HepG2 (cell line): ENCODE measurements around the gene SEBOX. TPM values are rescaled to one million over a fixed set of nuclear protein-coding genes. Genes with fewer than 3 reads are reported as not detected.
A peak's percentile ranks its signal among the peaks of the same experiment; 100 is the strongest.

ENCODE experiments used
- ARID2 ChIP-seq: sonication (generic); formaldehyde crosslinking; IDR thresholded peaks from 2 replicates; pipeline ENCODE4 v1.8.1; 2022; ENCODE audit warnings: mild to moderate bottlenecking, missing genetic modification reagents, borderline replicate concordance
- ARNTL ChIP-seq: sonication (generic); formaldehyde crosslinking; IDR thresholded peaks from 2 replicates; pipeline ENCODE4 v1.4.0; 2020; ENCODE audit warnings: mild to moderate bottlenecking, missing genetic modification reagents
- ASH2L ChIP-seq: fragments of 300-600, 200-600 bp; sonication (generic); IDR thresholded peaks from 2 replicates; pipeline ENCODE4 v1.7.0; 2017; ENCODE audit warnings: low read depth, mild to moderate bottlenecking, moderate library complexity, mixed read lengths, low read length; ENCODE audit not compliant: insufficient read length
- CAMTA2 ChIP-seq: sonication (generic); formaldehyde crosslinking; IDR thresholded peaks from 2 replicates; pipeline ENCODE4 v1.4.0; 2020; ENCODE audit warnings: mild to moderate bottlenecking, missing genetic modification reagents, borderline replicate concordance
- HMG20B ChIP-seq: conservative IDR thresholded peaks from 2 replicates; pipeline ENCODE4 v1.6.1; 2016; ENCODE audit warnings: missing genetic modification reagents, missing compliant biosample characterization
- HNF4G ChIP-seq, 2 experiments: sonication (generic) in 1 of 2; formaldehyde crosslinking in 1 of 2; IDR thresholded peaks; 2 replicates each; pipeline versions ENCODE4 v1.4.0 to v1.6.1; 2011 to 2020; ENCODE audit warnings: borderline replicate concordance in 2 of 2, low read depth in 2 of 2, mild to moderate bottlenecking in 2 of 2, low read length in 1 of 2, missing genetic modification reagents in 1 of 2, moderate library complexity in 1 of 2
- MTF2 ChIP-seq: sonication (generic); formaldehyde crosslinking; IDR thresholded peaks from 2 replicates; pipeline ENCODE4 v1.5.0; 2020; ENCODE audit warnings: missing genetic modification reagents, borderline replicate concordance
- NFE2 ChIP-seq: sonication (generic); formaldehyde crosslinking; IDR thresholded peaks from 2 replicates; pipeline ENCODE4 v1.4.0; 2020; ENCODE audit warnings: missing genetic modification reagents
- POLR2A ChIP-seq, 2 experiments: IDR thresholded peaks; 2 replicates each; pipeline ENCODE4 v1.6.1; 2011; ENCODE audit warnings: low read depth in 2 of 2, low read length in 2 of 2, mild to moderate bottlenecking in 1 of 2, moderate library complexity in 1 of 2; ENCODE audit not compliant: insufficient read depth in 1 of 2
- TAF15 ChIP-seq: fragments of 200-400 bp; formaldehyde crosslinking; IDR thresholded peaks from one replicate; pipeline ENCODE4 v1.6.1; 2018; ENCODE audit warnings: mild to moderate bottlenecking, low read depth, low read length; ENCODE audit not compliant: poor library complexity, severe bottlenecking
- ZNF180 ChIP-seq: sonication (generic); formaldehyde crosslinking; IDR thresholded peaks from 2 replicates; pipeline ENCODE4 v1.4.0; 2020; ENCODE audit warnings: low read depth, missing genetic modification reagents, borderline replicate concordance
- ZNF7 ChIP-seq: IDR thresholded peaks from 2 replicates; pipeline ENCODE4 v1.6.1; 2016; ENCODE audit warnings: missing biosample characterization, missing genetic modification reagents
- ZNF776 ChIP-seq: sonication (generic); formaldehyde crosslinking; IDR thresholded peaks from 2 replicates; pipeline ENCODE4 v1.4.0; 2020; ENCODE audit warnings: mild to moderate bottlenecking, missing genetic modification reagents
- polyA plus RNA-seq, 8 experiments: library from polyadenylated mRNA; depleted of rRNA in 3 of 8; stranded (reverse) in 7 of 8; unstranded in 1 of 8; fragments of >200 nt; fragmentation: Illumina TruSeq in 4 of 8; extraction: Trizol in 4 of 8; gene quantifications; 2 replicates each; pipeline versions ENCODE4 v1.2.1 to v1.2.3, GENCODE V29; 2011 to 2016; ENCODE audit warnings: low read depth in 4 of 8, missing spikeins in 1 of 8, mixed read lengths in 1 of 8; ENCODE audit not compliant: insufficient read depth in 1 of 8
- total RNA-seq, 5 experiments: library from RNA; depleted of rRNA; stranded (reverse); fragments of >200 nt; fragmentation: Illumina TruSeq; extraction: Trizol; gene quantifications; 2 replicates each; pipeline ENCODE4 v1.2.3, GENCODE V29; 2016; ENCODE audit warnings: low read depth in 1 of 5
- TF ChIP-seq, protein P1 (sequence below): sonication (generic); formaldehyde crosslinking; IDR thresholded peaks from 2 replicates; pipeline ENCODE4 v1.5.0; 2020; ENCODE audit warnings: mild to moderate bottlenecking, low read depth, missing genetic modification reagents, borderline replicate concordance
- TF ChIP-seq, protein P2 (sequence below): sonication (generic); formaldehyde crosslinking; IDR thresholded peaks from 2 replicates; pipeline ENCODE4 v1.4.0; 2020; ENCODE audit warnings: missing genetic modification reagents
- TF ChIP-seq, protein P3 (sequence below): sonication (generic); formaldehyde crosslinking; IDR thresholded peaks from 2 replicates; pipeline ENCODE4 v1.4.0; 2020; ENCODE audit warnings: missing genetic modification reagents, borderline replicate concordance
- TF ChIP-seq, protein P4 (sequence below): sonication (generic); formaldehyde crosslinking; IDR thresholded peaks from 2 replicates; pipeline ENCODE4 v1.5.1; 2020; ENCODE audit warnings: missing genetic modification reagents, mild to moderate bottlenecking, borderline replicate concordance
- TF ChIP-seq, protein P5 (sequence below): IDR thresholded peaks from 2 replicates; pipeline ENCODE4 v1.6.1; 2018; ENCODE audit warnings: missing genetic modification reagents, mild to moderate bottlenecking, missing compliant biosample characterization

The SEBOX gene
- total and polyA plus RNA-seq, 2 of the 13 experiments (the other 11 are each of a cell fraction or from before 2014, with no cell fraction given): not detected

DNA sequence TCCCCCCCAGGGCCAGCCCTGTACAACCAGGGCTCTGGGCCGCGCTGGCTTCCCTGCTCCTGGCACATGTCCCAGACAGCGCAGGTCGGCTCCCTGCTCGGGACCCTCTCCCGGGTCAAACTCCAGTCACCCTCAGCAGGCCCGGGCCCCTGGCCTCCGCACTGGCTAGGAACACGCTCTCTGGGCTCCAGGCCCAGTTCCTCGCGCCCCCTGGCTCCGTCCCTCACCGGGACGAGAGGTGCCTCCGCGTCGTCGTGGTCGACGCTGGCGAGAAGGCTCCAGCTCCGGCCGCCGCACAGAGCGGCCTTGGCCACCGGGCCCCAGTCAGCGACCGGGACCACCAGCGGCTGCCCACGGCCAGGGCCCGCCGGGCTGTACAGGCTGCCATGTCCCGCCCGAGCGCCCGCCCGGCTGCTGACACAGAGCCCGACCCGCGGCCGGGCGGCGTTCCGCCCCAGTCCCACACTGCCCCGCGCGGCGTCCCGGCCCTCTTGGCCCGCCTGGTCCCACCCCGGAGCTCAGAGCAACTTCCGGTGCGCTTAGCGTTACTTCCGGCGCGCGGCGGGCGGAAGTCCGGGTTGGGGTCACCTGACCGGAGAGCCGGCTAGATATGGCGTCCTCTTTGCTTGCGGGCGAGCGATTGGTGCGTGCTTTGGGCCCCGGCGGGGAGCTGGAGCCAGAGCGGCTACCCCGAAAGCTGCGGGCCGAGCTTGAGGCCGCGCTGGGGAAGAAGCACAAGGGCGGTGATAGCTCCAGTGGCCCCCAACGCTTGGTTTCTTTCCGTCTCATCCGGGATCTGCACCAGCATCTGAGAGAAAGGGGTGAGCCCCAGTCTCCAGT is 7.7 kb downstream of the SEBOX start, which contains the start of gene POLDIP2 (continued):
- TF ChIP-seq, protein P1, sequence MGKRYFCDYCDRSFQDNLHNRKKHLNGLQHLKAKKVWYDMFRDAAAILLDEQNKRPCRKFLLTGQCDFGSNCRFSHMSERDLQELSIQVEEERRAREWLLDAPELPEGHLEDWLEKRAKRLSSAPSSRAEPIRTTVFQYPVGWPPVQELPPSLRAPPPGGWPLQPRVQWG (CRISPR knock-in tag): no peak
- TF ChIP-seq, protein P2, sequence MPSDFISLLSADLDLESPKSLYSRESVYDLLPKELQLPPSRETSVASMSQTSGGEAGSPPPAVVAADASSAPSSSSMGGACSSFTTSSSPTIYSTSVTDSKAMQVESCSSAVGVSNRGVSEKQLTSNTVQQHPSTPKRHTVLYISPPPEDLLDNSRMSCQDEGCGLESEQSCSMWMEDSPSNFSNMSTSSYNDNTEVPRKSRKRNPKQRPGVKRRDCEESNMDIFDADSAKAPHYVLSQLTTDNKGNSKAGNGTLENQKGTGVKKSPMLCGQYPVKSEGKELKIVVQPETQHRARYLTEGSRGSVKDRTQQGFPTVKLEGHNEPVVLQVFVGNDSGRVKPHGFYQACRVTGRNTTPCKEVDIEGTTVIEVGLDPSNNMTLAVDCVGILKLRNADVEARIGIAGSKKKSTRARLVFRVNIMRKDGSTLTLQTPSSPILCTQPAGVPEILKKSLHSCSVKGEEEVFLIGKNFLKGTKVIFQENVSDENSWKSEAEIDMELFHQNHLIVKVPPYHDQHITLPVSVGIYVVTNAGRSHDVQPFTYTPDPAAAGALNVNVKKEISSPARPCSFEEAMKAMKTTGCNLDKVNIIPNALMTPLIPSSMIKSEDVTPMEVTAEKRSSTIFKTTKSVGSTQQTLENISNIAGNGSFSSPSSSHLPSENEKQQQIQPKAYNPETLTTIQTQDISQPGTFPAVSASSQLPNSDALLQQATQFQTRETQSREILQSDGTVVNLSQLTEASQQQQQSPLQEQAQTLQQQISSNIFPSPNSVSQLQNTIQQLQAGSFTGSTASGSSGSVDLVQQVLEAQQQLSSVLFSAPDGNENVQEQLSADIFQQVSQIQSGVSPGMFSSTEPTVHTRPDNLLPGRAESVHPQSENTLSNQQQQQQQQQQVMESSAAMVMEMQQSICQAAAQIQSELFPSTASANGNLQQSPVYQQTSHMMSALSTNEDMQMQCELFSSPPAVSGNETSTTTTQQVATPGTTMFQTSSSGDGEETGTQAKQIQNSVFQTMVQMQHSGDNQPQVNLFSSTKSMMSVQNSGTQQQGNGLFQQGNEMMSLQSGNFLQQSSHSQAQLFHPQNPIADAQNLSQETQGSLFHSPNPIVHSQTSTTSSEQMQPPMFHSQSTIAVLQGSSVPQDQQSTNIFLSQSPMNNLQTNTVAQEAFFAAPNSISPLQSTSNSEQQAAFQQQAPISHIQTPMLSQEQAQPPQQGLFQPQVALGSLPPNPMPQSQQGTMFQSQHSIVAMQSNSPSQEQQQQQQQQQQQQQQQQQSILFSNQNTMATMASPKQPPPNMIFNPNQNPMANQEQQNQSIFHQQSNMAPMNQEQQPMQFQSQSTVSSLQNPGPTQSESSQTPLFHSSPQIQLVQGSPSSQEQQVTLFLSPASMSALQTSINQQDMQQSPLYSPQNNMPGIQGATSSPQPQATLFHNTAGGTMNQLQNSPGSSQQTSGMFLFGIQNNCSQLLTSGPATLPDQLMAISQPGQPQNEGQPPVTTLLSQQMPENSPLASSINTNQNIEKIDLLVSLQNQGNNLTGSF (CRISPR knock-in tag): 0 out of 2 replicates have a peak, but pooled peaks have one; percentile 34
- TF ChIP-seq ASH2L (peak; percentile 70), CAMTA2 (peak; percentile 78; the same call in 1 of the 2 replicates), ZNF180 (no peak), POLR2A (IDR thresholded peaks at IDR 0.05; ENCODE audit: insufficient read depth in 1 of 2, low read depth in 2 of 2, low read length in 2 of 2) (peak; percentile 83 to 93), NFE2 (no peak), ZNF776 (peak; percentile 68), ARNTL (CRISPR knock-in tag) (peak; percentile 41), ARID2 (CRISPR knock-in tag) (peak; percentile 91; the same call in 1 of the 2 replicates), ZNF7 (CRISPR knock-in tag) (no peak), HNF4G (IDR thresholded peaks at IDR 0.05; ENCODE audit: borderline replicate concordance, low read depth, low read length) (no peak), HNF4G (CRISPR knock-in tag; IDR thresholded peaks at IDR 0.05; ENCODE audit: borderline replicate concordance, low read depth) (peak; percentile 78), HMG20B (CRISPR knock-in tag) (no peak), TAF15 (peak; percentile 37), MTF2 (CRISPR knock-in tag) (no peak)
- TF ChIP-seq, protein P3, sequence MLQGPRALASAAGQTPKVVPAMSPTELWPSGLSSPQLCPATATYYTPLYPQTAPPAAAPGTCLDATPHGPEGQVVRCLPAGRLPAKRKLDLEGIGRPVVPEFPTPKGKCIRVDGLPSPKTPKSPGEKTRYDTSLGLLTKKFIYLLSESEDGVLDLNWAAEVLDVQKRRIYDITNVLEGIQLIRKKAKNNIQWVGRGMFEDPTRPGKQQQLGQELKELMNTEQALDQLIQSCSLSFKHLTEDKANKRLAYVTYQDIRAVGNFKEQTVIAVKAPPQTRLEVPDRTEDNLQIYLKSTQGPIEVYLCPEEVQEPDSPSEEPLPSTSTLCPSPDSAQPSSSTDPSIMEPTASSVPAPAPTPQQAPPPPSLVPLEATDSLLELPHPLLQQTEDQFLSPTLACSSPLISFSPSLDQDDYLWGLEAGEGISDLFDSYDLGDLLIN (CRISPR knock-in tag): no peak
- TF ChIP-seq, protein P4, sequence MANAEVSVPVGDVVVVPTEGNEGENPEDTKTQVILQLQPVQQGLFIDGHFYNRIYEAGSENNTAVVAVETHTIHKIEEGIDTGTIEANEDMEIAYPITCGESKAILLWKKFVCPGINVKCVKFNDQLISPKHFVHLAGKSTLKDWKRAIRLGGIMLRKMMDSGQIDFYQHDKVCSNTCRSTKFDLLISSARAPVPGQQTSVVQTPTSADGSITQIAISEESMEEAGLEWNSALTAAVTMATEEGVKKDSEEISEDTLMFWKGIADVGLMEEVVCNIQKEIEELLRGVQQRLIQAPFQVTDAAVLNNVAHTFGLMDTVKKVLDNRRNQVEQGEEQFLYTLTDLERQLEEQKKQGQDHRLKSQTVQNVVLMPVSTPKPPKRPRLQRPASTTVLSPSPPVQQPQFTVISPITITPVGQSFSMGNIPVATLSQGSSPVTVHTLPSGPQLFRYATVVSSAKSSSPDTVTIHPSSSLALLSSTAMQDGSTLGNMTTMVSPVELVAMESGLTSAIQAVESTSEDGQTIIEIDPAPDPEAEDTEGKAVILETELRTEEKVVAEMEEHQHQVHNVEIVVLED (CRISPR knock-in tag): peak; percentile 93
- TF ChIP-seq, protein P5, sequence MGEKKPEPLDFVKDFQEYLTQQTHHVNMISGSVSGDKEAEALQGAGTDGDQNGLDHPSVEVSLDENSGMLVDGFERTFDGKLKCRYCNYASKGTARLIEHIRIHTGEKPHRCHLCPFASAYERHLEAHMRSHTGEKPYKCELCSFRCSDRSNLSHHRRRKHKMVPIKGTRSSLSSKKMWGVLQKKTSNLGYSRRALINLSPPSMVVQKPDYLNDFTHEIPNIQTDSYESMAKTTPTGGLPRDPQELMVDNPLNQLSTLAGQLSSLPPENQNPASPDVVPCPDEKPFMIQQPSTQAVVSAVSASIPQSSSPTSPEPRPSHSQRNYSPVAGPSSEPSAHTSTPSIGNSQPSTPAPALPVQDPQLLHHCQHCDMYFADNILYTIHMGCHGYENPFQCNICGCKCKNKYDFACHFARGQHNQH (CRISPR knock-in tag): peak; percentile 80; the same call in 1 of the 2 replicates
